ENCODE measurements around the gene RGS2.

DNA sequence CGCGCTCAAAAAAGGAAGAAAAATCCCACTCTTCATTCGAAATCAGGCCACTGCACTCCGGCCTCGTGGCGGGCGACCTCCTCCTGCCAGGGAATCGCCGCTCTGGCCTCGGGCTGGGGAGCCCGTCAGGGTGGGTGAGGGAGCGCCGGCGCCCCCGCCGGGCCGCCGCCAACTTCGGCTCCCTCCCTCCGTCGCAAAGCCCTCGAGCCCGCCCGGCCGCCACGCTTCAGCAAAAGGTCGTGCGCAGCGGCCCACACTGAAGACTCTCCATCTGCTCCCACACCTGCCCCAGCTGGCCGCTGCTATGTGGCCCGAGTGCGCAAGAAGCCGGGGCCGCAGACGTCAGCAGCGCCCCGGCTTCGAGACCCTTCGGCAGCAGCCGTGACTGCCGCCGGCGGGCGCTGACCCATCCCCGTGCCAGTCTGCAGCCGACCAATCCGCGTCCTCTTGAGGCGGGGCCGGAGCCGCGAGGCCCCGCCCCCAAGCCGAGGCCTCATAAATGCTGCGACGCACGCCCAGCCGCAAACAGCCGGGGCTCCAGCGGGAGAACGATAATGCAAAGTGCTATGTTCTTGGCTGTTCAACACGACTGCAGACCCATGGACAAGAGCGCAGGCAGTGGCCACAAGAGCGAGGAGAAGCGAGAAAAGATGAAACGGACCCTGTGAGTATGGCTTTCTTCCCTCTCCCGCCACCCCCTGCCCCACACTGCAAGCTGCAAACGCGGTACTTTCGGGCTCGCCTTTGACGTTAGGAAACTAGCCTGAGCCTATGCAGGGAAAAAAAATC lies at the start of gene RGS2:
- TF ChIP-seq, protein P1, sequence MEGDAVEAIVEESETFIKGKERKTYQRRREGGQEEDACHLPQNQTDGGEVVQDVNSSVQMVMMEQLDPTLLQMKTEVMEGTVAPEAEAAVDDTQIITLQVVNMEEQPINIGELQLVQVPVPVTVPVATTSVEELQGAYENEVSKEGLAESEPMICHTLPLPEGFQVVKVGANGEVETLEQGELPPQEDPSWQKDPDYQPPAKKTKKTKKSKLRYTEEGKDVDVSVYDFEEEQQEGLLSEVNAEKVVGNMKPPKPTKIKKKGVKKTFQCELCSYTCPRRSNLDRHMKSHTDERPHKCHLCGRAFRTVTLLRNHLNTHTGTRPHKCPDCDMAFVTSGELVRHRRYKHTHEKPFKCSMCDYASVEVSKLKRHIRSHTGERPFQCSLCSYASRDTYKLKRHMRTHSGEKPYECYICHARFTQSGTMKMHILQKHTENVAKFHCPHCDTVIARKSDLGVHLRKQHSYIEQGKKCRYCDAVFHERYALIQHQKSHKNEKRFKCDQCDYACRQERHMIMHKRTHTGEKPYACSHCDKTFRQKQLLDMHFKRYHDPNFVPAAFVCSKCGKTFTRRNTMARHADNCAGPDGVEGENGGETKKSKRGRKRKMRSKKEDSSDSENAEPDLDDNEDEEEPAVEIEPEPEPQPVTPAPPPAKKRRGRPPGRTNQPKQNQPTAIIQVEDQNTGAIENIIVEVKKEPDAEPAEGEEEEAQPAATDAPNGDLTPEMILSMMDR (IDR thresholded peaks at IDR 0.05) = peak; percentile 9; the same call in 1 of the 2 replicates
- peak; percentile 86 for TF ChIP-seq POLR2AphosphoS5 (IDR thresholded peaks at IDR 0.05; ENCODE audit: low read depth, low read length)
